SK-N-SH (cell line): ENCODE data around the gene KLHDC7A.

Experiments
- CHD2 ChIP-seq: fragments of 150-350 bp; IDR thresholded peaks from 2 replicates; pipeline ENCODE4 v1.6.1; 2018; ENCODE audit warnings: low read length; ENCODE audit not compliant: partially characterized antibody
- CTCF ChIP-seq: fragments of 200-600 bp; sonication (generic); IDR thresholded peaks from 2 replicates; pipeline ENCODE4 v1.6.1; 2017; ENCODE audit warnings: antibody characterized with exemption, mild to moderate bottlenecking, moderate library complexity
- ELF1 ChIP-seq: IDR thresholded peaks from 2 replicates; pipeline ENCODE4 v1.4.0; 2012
- EP300 ChIP-seq, 2 experiments: IDR thresholded peaks; 2 replicates each; pipeline versions ENCODE4 v1.4.0 to v1.6.1; 2012; ENCODE audit warnings: borderline replicate concordance in 1 of 2, low read depth in 1 of 2, low read length in 1 of 2
- IRF3 ChIP-seq: fragments of 150-350 bp; IDR thresholded peaks from 2 replicates; pipeline ENCODE4 v1.6.1; 2016; ENCODE audit warnings: mild to moderate bottlenecking, low read depth, low read length
- MAX ChIP-seq: IDR thresholded peaks from 2 replicates; pipeline ENCODE4 v1.4.0; 2012; ENCODE audit warnings: low read depth
- REST ChIP-seq: IDR thresholded peaks from 2 replicates; pipeline ENCODE4 v1.6.1; 2012; ENCODE audit warnings: mild to moderate bottlenecking, low read depth, low read length, moderate library complexity
- SIN3A ChIP-seq: IDR thresholded peaks from 2 replicates; pipeline ENCODE4 v1.6.1; 2012; ENCODE audit warnings: low read depth, mild to moderate bottlenecking, low read length, moderate library complexity, borderline replicate concordance
- ZBTB33 ChIP-seq: IDR thresholded peaks from 2 replicates; pipeline ENCODE4 v1.4.0; 2012; ENCODE audit warnings: low read depth, borderline replicate concordance

GRCh38 chr1:18496497-18497235, 15.9 kb downstream of the KLHDC7A start:
- TF ChIP-seq CTCF, result no peak
- TF ChIP-seq SIN3A, result no peak
- TF ChIP-seq MAX, result no peak
- TF ChIP-seq REST, result no peak
- TF ChIP-seq ELF1, result no peak
- TF ChIP-seq EP300 (IDR thresholded peaks at IDR 0.05; ENCODE audit: borderline replicate concordance in 1 of 2, low read depth in 1 of 2, low read length in 1 of 2), result no peak
- no peak for TF ChIP-seq CHD2
- no peak for TF ChIP-seq IRF3
- TF ChIP-seq ZBTB33, result no peak
